ENCODE data around the gene IPCEF1. TPM values are rescaled to one million over a fixed set of nuclear protein-coding genes. Genes with fewer than 3 reads are reported as not detected.

The IPCEF1 gene
- total and polyA plus RNA-seq, 2 of the 8 experiments (the other 6 are each of a cell fraction or from before 2014, with no cell fraction given): 0.41 to 0.78 TPM

DNA sequence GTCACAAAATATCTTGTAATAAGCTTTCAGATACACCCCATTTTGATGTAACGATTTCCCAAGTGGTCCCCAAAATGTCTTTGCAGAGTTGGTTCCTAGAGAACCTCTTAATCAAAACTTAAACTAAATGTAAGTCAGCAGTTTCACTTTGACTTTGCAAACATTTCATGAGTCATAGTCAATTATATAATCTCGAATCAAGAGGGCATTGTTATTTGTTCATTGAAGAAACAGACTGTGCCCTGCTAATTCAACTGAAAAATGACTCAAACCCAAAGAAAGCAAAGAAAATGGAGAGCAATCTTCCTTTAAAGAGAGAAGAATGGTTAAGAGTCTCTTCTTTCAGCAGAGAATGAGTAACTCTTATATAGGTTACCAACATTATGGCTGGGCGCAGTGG, 58.3 kb downstream of the IPCEF1 start:
- Histone ChIP-seq H3K27ac (ENCODE audit: low read depth, low read length) (no peak overlapping the region), H2BK5ac (ENCODE audit: low read depth, low read length) (no peak overlapping the region), H2AFZ (ENCODE audit: low read length) (no peak overlapping the region), H4K20me1 (replicated peaks in 1 of 2; ENCODE audit: control insufficient read depth in 1 of 2, insufficient read depth in 2 of 2, low read length in 2 of 2) (no peaks in the 10 kb centered on the region), H3K23me2 (ENCODE audit: low read depth, low read length) (no peaks in the 10 kb centered on the region), H3K18ac (ENCODE audit: extremely low read depth, low read length) (no peak overlapping the region), H3K36me3 (ENCODE audit: control insufficient read depth in 2 of 4, insufficient read depth in 4 of 4, low read length in 3 of 4) (no peaks in the 10 kb centered on the region), H3K4me2 (ENCODE audit: insufficient read depth in 1 of 2, low read depth in 2 of 2, low read length in 2 of 2) (no peak overlapping the region), H3K4me3 (ENCODE audit: extremely low read depth in 1 of 4, insufficient read depth in 2 of 4, low read depth in 3 of 4, low read length in 4 of 4) (no peak overlapping the region), H3K23ac (ENCODE audit: insufficient read length) (no peak overlapping the region), H4K8ac (ENCODE audit: extremely low read depth, insufficient read depth, low read length) (no peak overlapping the region), H2BK12ac (ENCODE audit: low read depth, low read length) (no peak overlapping the region), H3K9me3 (ENCODE audit: insufficient read depth in 2 of 2, low read depth in 1 of 2, low read length in 1 of 2) (no peaks in the 10 kb centered on the region), H2AK5ac (ENCODE audit: low read depth, low read length) (no peak overlapping the region), H2BK20ac (ENCODE audit: low read length) (no peak overlapping the region), H3K4me1 (replicated peaks in 1 of 4; ENCODE audit: control insufficient read depth in 3 of 4, insufficient read depth in 4 of 4, low read length in 3 of 4) (no peaks in the 10 kb centered on the region), H3K4ac (replicated peaks; ENCODE audit: insufficient read length, low read depth, low read length) (no peak overlapping the region), H4K91ac (replicated peaks; ENCODE audit: insufficient read length, low read length) (no peak overlapping the region), H3K27me3 (replicated peaks in 1 of 4; ENCODE audit: control insufficient read depth in 3 of 4, extremely low read depth in 1 of 4, insufficient read depth in 3 of 4, low read length in 3 of 4) (no peaks in the 10 kb centered on the region), H3K9ac (replicated peaks in 1 of 4; ENCODE audit: extremely low read depth in 1 of 4, low read depth in 3 of 4, low read length in 3 of 4) (no peak overlapping the region), H3K79me2 (ENCODE audit: control insufficient read depth in 1 of 2, insufficient read depth in 2 of 2, low read length in 2 of 2) (no peaks in the 10 kb centered on the region), H2BK120ac (replicated peaks; ENCODE audit: low read depth, low read length) (no peak overlapping the region), H4K5ac (ENCODE audit: insufficient read length, low read depth, low read length) (no peak overlapping the region), H3K79me1 (ENCODE audit: low read depth, low read length) (no peaks in the 10 kb centered on the region), H3K14ac (ENCODE audit: insufficient read length) (no peak overlapping the region), H2BK15ac (ENCODE audit: low read length) (no peak overlapping the region), H3K56ac (replicated peaks; ENCODE audit: insufficient read length, low read depth, low read length) (no peak overlapping the region)
- TF ChIP-seq, protein P1, sequence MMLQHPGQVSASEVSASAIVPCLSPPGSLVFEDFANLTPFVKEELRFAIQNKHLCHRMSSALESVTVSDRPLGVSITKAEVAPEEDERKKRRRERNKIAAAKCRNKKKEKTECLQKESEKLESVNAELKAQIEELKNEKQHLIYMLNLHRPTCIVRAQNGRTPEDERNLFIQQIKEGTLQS (IDR thresholded peaks at IDR 0.05; ENCODE audit: insufficient read depth, low read depth, low read length): no peak
- TF ChIP-seq SIRT6 (IDR thresholded peaks at IDR 0.05; ENCODE audit: low read length) (no peak), RNF2 (IDR thresholded peaks at IDR 0.05; ENCODE audit: borderline replicate concordance, low read depth, low read length, missing control alignments, poor library complexity, severe bottlenecking) (no peak), MAFK (IDR thresholded peaks at IDR 0.05; ENCODE audit: low read depth, low read length) (no peak), BACH1 (IDR thresholded peaks at IDR 0.05; ENCODE audit: low read length) (no peak), BRCA1 (IDR thresholded peaks at IDR 0.05; ENCODE audit: low read depth, low read length) (no peak), TBP (IDR thresholded peaks at IDR 0.05; ENCODE audit: low read depth, low read length) (no peak), SP1 (IDR thresholded peaks at IDR 0.05; ENCODE audit: low read depth, low read length) (no peak)
- POLR2A ChIA-PET (ENCODE audit: partially characterized antibody): interaction anchor here (0.6 kb wide), 1 partner anchor 51 kb away, joined by 3 read pairs; no protein-coding TSS in a partner anchor
- WGBS, 2 experiments (ENCODE audit: extremely low coverage in 1 of 2, insufficient coverage in 1 of 2, insufficient read length in 1 of 2, insufficient replicate concordance in 2 of 2, low coverage in 1 of 2, low lambda C conversion rate in 2 of 2, missing lambda C conversion rate in 1 of 2): 91% methylated on average over 3 of the region's 3 CpGs; no CpG with 5 or more reads in 1 of the 2 experiments
- CTCF ChIA-PET (ENCODE audit: partially characterized antibody): interaction anchor here (1.0 to 1.1 kb wide), 2 partner anchors 84 to 202 kb away, joined by 3 to 4 read pairs; no protein-coding TSS in a partner anchor
- no peak for FAIRE-seq
- no peak for DNase-seq (ENCODE audit: low read depth in 1 of 2, low spot score in 2 of 2)
